ENCODE results near the gene ADRA2B.

GRCh38 chr2:96142217-96143113, 26.1 kb upstream of the ADRA2B start:
- no peak for TF ChIP-seq POLR2A (IDR thresholded peaks at IDR 0.05)
- TF ChIP-seq CTCF (IDR thresholded peaks at IDR 0.05): no peak
- TF ChIP-seq POLR2AphosphoS5 (IDR thresholded peaks at IDR 0.05): no peak

All from gastroesophageal sphincter (tissue), 3 donors.